HepG2 (cell line): Measurements from ENCODE around the gene EIF4ENIF1. TPM values are rescaled to one million over a fixed set of nuclear protein-coding genes. Genes with fewer than 3 reads are reported as not detected.
A peak's percentile ranks its signal among the peaks of the same experiment; 100 is the strongest.

Experiments used
- CERS6 ChIP-seq: sonication (generic); formaldehyde crosslinking; IDR thresholded peaks from 2 replicates; pipeline ENCODE4 v1.5.0; 2020; ENCODE audit warnings: missing genetic modification reagents
- DNMT3B ChIP-seq: conservative IDR thresholded peaks from 2 replicates; pipeline ENCODE4 v1.6.1; 2016; ENCODE audit warnings: missing biosample characterization, control low read depth
- IKZF4 ChIP-seq: sonication (generic); formaldehyde crosslinking; IDR thresholded peaks from 2 replicates; pipeline ENCODE4 v1.5.1; 2020; ENCODE audit warnings: borderline replicate concordance, mild to moderate bottlenecking, low read depth, missing genetic modification reagents; ENCODE audit errors: not compliant biosample characterization
- JARID2 ChIP-seq: sonication (generic); formaldehyde crosslinking; IDR thresholded peaks from 2 replicates; pipeline ENCODE4 v1.8.1; 2023; ENCODE audit warnings: missing genetic modification reagents, inconsistent platforms; ENCODE audit not compliant: insufficient replicate concordance
- MED1 ChIP-seq: sonication (generic); formaldehyde crosslinking; IDR thresholded peaks from 2 replicates; pipeline ENCODE4 v1.4.0; 2020; ENCODE audit warnings: missing genetic modification reagents
- PRDM10 ChIP-seq: sonication (generic); formaldehyde crosslinking; IDR thresholded peaks from 2 replicates; pipeline ENCODE4 v1.4.0; 2020; ENCODE audit warnings: low read depth, missing genetic modification reagents
- PRDM15 ChIP-seq: sonication (generic); formaldehyde crosslinking; IDR thresholded peaks from 2 replicates; pipeline ENCODE4 v1.4.0; 2020; ENCODE audit warnings: missing genetic modification reagents
- REST ChIP-seq, 2 experiments: IDR thresholded peaks; 2 replicates each; pipeline ENCODE4 v1.6.1; 2011 to 2012; ENCODE audit warnings: low read length in 2 of 2, borderline replicate concordance in 1 of 2, low read depth in 1 of 2, mild to moderate bottlenecking in 1 of 2, moderate library complexity in 1 of 2
- ZFY ChIP-seq: sonication (generic); formaldehyde crosslinking; IDR thresholded peaks from 2 replicates; pipeline ENCODE4 v1.4.0; 2020; ENCODE audit warnings: missing genetic modification reagents
- ZNF510 ChIP-seq: sonication (generic); formaldehyde crosslinking; IDR thresholded peaks from 2 replicates; pipeline ENCODE4 v1.4.0; 2020; ENCODE audit warnings: low read depth, mild to moderate bottlenecking, missing genetic modification reagents
- ZNF772 ChIP-seq: sonication (generic); formaldehyde crosslinking; IDR thresholded peaks from 2 replicates; pipeline ENCODE4 v1.5.0; 2020; ENCODE audit warnings: mild to moderate bottlenecking, missing genetic modification reagents
- ZXDC ChIP-seq: sonication (generic); formaldehyde crosslinking; IDR thresholded peaks from 2 replicates; pipeline ENCODE4 v1.5.0; 2020; ENCODE audit warnings: mild to moderate bottlenecking, missing genetic modification reagents
- polyA plus RNA-seq, 8 experiments: library from polyadenylated mRNA; depleted of rRNA in 3 of 8; stranded (reverse) in 7 of 8; unstranded in 1 of 8; fragments of >200 nt; fragmentation: Illumina TruSeq in 4 of 8; extraction: Trizol in 4 of 8; gene quantifications; 2 replicates each; pipeline versions ENCODE4 v1.2.1 to v1.2.3, GENCODE V29; 2011 to 2016; ENCODE audit warnings: low read depth in 4 of 8, missing spikeins in 1 of 8, mixed read lengths in 1 of 8; ENCODE audit not compliant: insufficient read depth in 1 of 8
- total RNA-seq, 5 experiments: library from RNA; depleted of rRNA; stranded (reverse); fragments of >200 nt; fragmentation: Illumina TruSeq; extraction: Trizol; gene quantifications; 2 replicates each; pipeline ENCODE4 v1.2.3, GENCODE V29; 2016; ENCODE audit warnings: low read depth in 1 of 5

Gene EIF4ENIF1
- total and polyA plus RNA-seq, 2 of the 13 experiments (the other 11 are each of a cell fraction or from before 2014, with no cell fraction given), result 11.9 to 12.3 TPM

GRCh38 chr22:31496007-31496734, 6.5 kb upstream of the EIF4ENIF1 start, which contains the start of gene SFI1 (continued):
- TF ChIP-seq PRDM15, result 0 out of 2 replicates have a peak, but pooled peaks have one; percentile 6
- TF ChIP-seq ZXDC (CRISPR knock-in tag), result peak; percentile 80; the same call in 1 of the 2 replicates
- TF ChIP-seq REST (IDR thresholded peaks at IDR 0.05; ENCODE audit: borderline replicate concordance in 1 of 2, low read depth in 1 of 2, low read length in 2 of 2), result no peak
- TF ChIP-seq MED1, result no peak
- TF ChIP-seq JARID2 (CRISPR knock-in tag), result no peak
- no peak for TF ChIP-seq ZNF510 (CRISPR knock-in tag)
- no peak for TF ChIP-seq DNMT3B (CRISPR knock-in tag)
- peak; percentile 81 for TF ChIP-seq ZFY
- TF ChIP-seq CERS6 (CRISPR knock-in tag), result no peak
- peak; percentile 64; the same call in 1 of the 2 replicates for TF ChIP-seq ZNF772
- no peak for TF ChIP-seq PRDM10 (CRISPR knock-in tag)
- no peak for TF ChIP-seq IKZF4 (CRISPR knock-in tag)
